Measurements from ENCODE around the gene PPP1R9B.

DNA sequence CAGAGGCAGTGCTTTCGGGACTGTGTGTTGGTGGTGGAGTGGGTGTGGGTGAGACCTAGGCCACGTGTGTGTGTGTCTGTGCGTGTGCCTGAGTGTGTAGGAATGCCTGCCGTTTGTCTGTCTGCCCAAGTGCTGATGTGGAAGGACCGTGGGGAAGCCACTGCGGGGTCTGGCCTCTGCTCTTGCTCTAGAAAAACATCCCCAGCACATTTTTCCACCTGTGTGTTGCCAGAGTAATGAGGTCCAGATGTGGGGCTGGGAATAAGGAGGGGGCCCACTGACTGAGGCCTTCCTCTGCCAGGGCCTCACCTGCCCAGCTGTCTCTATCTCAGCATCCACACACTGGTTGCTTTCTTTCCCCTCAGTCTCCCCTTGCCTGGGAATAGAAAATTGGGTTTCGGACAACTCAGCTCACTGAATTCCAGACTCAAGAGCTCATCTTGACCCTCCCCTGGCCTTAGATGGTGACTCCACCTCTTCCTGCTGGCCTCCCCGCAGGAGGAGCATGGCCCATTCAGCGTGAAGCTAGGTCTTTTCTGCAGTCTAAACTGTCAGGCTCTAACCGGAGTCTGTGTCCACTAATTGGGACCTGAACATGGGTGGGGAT lies 23.0 kb upstream of the PPP1R9B start:
- TF ChIP-seq, protein P1, sequence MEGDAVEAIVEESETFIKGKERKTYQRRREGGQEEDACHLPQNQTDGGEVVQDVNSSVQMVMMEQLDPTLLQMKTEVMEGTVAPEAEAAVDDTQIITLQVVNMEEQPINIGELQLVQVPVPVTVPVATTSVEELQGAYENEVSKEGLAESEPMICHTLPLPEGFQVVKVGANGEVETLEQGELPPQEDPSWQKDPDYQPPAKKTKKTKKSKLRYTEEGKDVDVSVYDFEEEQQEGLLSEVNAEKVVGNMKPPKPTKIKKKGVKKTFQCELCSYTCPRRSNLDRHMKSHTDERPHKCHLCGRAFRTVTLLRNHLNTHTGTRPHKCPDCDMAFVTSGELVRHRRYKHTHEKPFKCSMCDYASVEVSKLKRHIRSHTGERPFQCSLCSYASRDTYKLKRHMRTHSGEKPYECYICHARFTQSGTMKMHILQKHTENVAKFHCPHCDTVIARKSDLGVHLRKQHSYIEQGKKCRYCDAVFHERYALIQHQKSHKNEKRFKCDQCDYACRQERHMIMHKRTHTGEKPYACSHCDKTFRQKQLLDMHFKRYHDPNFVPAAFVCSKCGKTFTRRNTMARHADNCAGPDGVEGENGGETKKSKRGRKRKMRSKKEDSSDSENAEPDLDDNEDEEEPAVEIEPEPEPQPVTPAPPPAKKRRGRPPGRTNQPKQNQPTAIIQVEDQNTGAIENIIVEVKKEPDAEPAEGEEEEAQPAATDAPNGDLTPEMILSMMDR (conservative IDR thresholded peaks at IDR 0.05; ENCODE audit: low read depth, low read length) = no peak
- TF ChIP-seq EZH2 (IDR thresholded peaks at IDR 0.05; ENCODE audit: borderline replicate concordance, low read depth, low read length, poor library complexity, severe bottlenecking) = no peak
